Hepatocyte (in vitro differentiated cells): Measurements from ENCODE around the gene HSPA4. TPM values are rescaled to one million over a fixed set of nuclear protein-coding genes. Genes with fewer than 3 reads are reported as not detected.
"Not testable (repeated sequence)": the region's sequence is repeated elsewhere in the genome, so short reads cannot be mapped to it uniquely, and the experiment has no call there.

ENCODE experiments used
- DNase-seq: peaks from one replicate; pipeline ENCODE4 v3.0.0-alpha.2; 2016; ENCODE audit warnings: low spot score
- H2AFZ ChIP-seq: fragments of 200-600 bp; sonication (generic); 2 replicates; pipeline ENCODE4 v1.6.0; 2016; ENCODE audit warnings: antibody characterized with exemption, mild to moderate bottlenecking
- H3K27ac ChIP-seq: fragments of 200-600 bp; sonication (generic); 2 replicates; pipeline ENCODE4 v1.5.1; 2016; ENCODE audit warnings: mild to moderate bottlenecking
- H3K27me3 ChIP-seq: fragments of 200-600 bp; sonication (generic); 2 replicates; pipeline ENCODE4 v1.6.1; 2016
- H3K36me3 ChIP-seq: fragments of 200-600 bp; sonication (generic); replicated peaks from 2 replicates; pipeline ENCODE4 v1.5.1; 2016; ENCODE audit warnings: low read depth; ENCODE audit not compliant: insufficient read depth
- H3K4me1 ChIP-seq: fragments of 200-600 bp; sonication (generic); 2 replicates; pipeline ENCODE4 v1.5.1; 2016; ENCODE audit warnings: mild to moderate bottlenecking, moderate library complexity; ENCODE audit not compliant: insufficient read depth
- H3K4me2 ChIP-seq: fragments of 200-600 bp; sonication (generic); 2 replicates; pipeline ENCODE4 v1.6.0; 2016
- H3K4me3 ChIP-seq: fragments of 200-600 bp; sonication (generic); 2 replicates; pipeline ENCODE4 v1.5.1; 2016; ENCODE audit warnings: mild to moderate bottlenecking
- H3K79me2 ChIP-seq: fragments of 200-600 bp; sonication (generic); 2 replicates; pipeline ENCODE4 v1.6.0; 2017; ENCODE audit warnings: mild to moderate bottlenecking
- H3K9me2 ChIP-seq: fragments of 200-600 bp; sonication (generic); replicated peaks from 2 replicates; pipeline ENCODE4 v1.6.0; 2017; ENCODE audit warnings: mild to moderate bottlenecking; ENCODE audit not compliant: insufficient read depth
- H3K9me3 ChIP-seq: fragments of 200-600 bp; sonication (generic); 2 replicates; pipeline ENCODE4 v1.5.1; 2016; ENCODE audit warnings: low read depth, mild to moderate bottlenecking
- H4K20me1 ChIP-seq: fragments of 200-600 bp; sonication (generic); 2 replicates; pipeline ENCODE4 v1.6.0; 2016; ENCODE audit warnings: mild to moderate bottlenecking; ENCODE audit not compliant: insufficient read depth, poor library complexity, severe bottlenecking
- CTCF ChIP-seq: fragments of 200-600 bp; sonication (generic); IDR thresholded peaks from 2 replicates; pipeline ENCODE4 v1.5.1; 2016; ENCODE audit warnings: antibody characterized with exemption, mild to moderate bottlenecking; ENCODE audit not compliant: poor library complexity
- EZH2 ChIP-seq: fragments of 200-600 bp; sonication (generic); IDR thresholded peaks from 2 replicates; pipeline ENCODE4 v1.6.1; 2016; ENCODE audit warnings: antibody characterized with exemption, mild to moderate bottlenecking, borderline replicate concordance
- EZH2phosphoT487 ChIP-seq: fragments of 200-600 bp; sonication (generic); IDR thresholded peaks from one replicate; pipeline ENCODE4 v1.6.1; 2018; ENCODE audit warnings: antibody characterized with exemption, mild to moderate bottlenecking, low read depth, moderate library complexity; ENCODE audit not compliant: unreplicated experiment, severe bottlenecking
- WGBS: methylation state at CpG from one replicate; pipeline ENCODE4 v1.1.6; 2016; ENCODE audit warnings: low lambda C conversion rate; ENCODE audit errors: missing lambda C conversion rate; 5-methylcytosine and 5-hydroxymethylcytosine counted together
- polyA plus RNA-seq: library from polyadenylated mRNA; unstranded; fragments of >200 nt; fragmentation: Nextera tagmentation; extraction: Ambion mirVana; gene quantifications from 2 replicates; pipeline ENCODE4 v1.2.1, GENCODE V29; 2016
- total RNA-seq: library from RNA; depleted of rRNA; stranded (reverse); fragments of >200 nt; gene quantifications from 2 replicates; pipeline ENCODE4 v1.2.3, GENCODE V29; 2014

HSPA4 gene
- total and polyA plus RNA-seq, 2 experiments from 2014 or later, result 87.1 to 110 TPM

GRCh38 chr5:133132717-133133116 is 80.9 kb downstream of the HSPA4 start:
- Histone ChIP-seq H3K79me2 (no peaks in the 10 kb centered on the region), H3K27me3 (no peaks in the 10 kb centered on the region), H3K9me3 (no peaks in the 10 kb centered on the region), H3K27ac (no peak overlapping the region), H3K9me2 (no peaks in the 10 kb centered on the region), H2AFZ (no peak overlapping the region), H3K4me3 (no peak overlapping the region), H3K36me3 (no peaks in the 10 kb centered on the region), H3K4me2 (no peak overlapping the region), H3K4me1 (no peaks in the 10 kb centered on the region), H4K20me1 (no peaks in the 10 kb centered on the region)
- no peak for TF ChIP-seq EZH2
- no peak for TF ChIP-seq CTCF
- TF ChIP-seq EZH2phosphoT487, result no peak
- WGBS, result 83% methylated on average over 2 of the region's 2 CpGs
- DNase-seq, result no peak

GRCh38 chr5:133133241-133133640 is 81.4 kb downstream of the HSPA4 start:
- WGBS, result 94% methylated on average over 5 of the region's 5 CpGs
- not testable (repeated sequence) for H2AFZ ChIP-seq, H4K20me1 ChIP-seq, H3K9me3 ChIP-seq, DNase-seq, H3K4me2 ChIP-seq, H3K27ac ChIP-seq, H3K36me3 ChIP-seq, H3K4me1 ChIP-seq, H3K9me2 ChIP-seq, H3K4me3 ChIP-seq, H3K79me2 ChIP-seq, H3K27me3 ChIP-seq

GRCh38 chr5:133136890-133137289 is 85.1 kb downstream of the HSPA4 start:
- H3K27me3 ChIP-seq, H2AFZ ChIP-seq, H3K79me2 ChIP-seq, H3K4me2 ChIP-seq, H4K20me1 ChIP-seq, DNase-seq, H3K27ac ChIP-seq, H3K9me3 ChIP-seq, H3K9me2 ChIP-seq, H3K4me1 ChIP-seq, H3K4me3 ChIP-seq, H3K36me3 ChIP-seq: not testable (repeated sequence)
- WGBS, result 67% methylated on average over 2 of the region's 2 CpGs

GRCh38 chr5:133140311-133140710 is 88.5 kb downstream of the HSPA4 start:
- Histone ChIP-seq H3K9me2 (no peaks in the 10 kb centered on the region), H3K4me3 (no peak overlapping the region), H3K36me3 (no peaks in the 10 kb centered on the region), H3K27ac (no peak overlapping the region), H3K9me3 (no peaks in the 10 kb centered on the region), H3K4me1 (no peaks in the 10 kb centered on the region), H3K4me2 (no peak overlapping the region), H3K79me2 (no peaks in the 10 kb centered on the region), H4K20me1 (no peaks in the 10 kb centered on the region), H3K27me3 (no peaks in the 10 kb centered on the region), H2AFZ (no peak overlapping the region)
- no peak for DNase-seq
- WGBS, result 96% methylated on average over 7 of the region's 7 CpGs
- TF ChIP-seq CTCF, result no peak
- TF ChIP-seq EZH2, result no peak
- TF ChIP-seq EZH2phosphoT487, result no peak

- TF ChIP-seq CTCF, result no peak
- no peak for TF ChIP-seq EZH2phosphoT487
- TF ChIP-seq EZH2, result no peak
- no peaks in the 10 kb centered on the region for H3K79me2 ChIP-seq
- H4K20me1 ChIP-seq, result no peaks in the 10 kb centered on the region
- H3K4me2 ChIP-seq, result no peak overlapping the region
- H3K4me1 ChIP-seq, result no peaks in the 10 kb centered on the region
- no peaks in the 10 kb centered on the region for H3K27me3 ChIP-seq
- H3K4me3 ChIP-seq, result no peak overlapping the region
- DNase-seq, result no peak
- H3K27ac ChIP-seq, result no peak overlapping the region
- no peak overlapping the region for H2AFZ ChIP-seq
- WGBS, result 79% methylated on average over 3 of the region's 3 CpGs
- H3K9me3 ChIP-seq, result no peaks in the 10 kb centered on the region
- no peaks in the 10 kb centered on the region for H3K36me3 ChIP-seq
- H3K9me2 ChIP-seq, result no peaks in the 10 kb centered on the region
Observed at GRCh38 chr5:133141746-133142145, 89.9 kb downstream of the HSPA4 start.
